RPMI8226 (cell line): ENCODE data around the gene CCDC73.

Source experiments
- DNase-seq: peaks from one replicate; pipeline ENCODE4 v3.0.0-alpha.2; 2015

The CCDC73 gene

GRCh38 chr11:32583459-32584271, 210.8 kb downstream of the CCDC73 start, which contains the start of gene EIF3M:
Gene EIF3M, plus strand, starts transcription at chr11:32583831. Its CDS starts 57 bp downstream, at chr11:32583888.
- DNase-seq: peak; percentile 94

DNA sequence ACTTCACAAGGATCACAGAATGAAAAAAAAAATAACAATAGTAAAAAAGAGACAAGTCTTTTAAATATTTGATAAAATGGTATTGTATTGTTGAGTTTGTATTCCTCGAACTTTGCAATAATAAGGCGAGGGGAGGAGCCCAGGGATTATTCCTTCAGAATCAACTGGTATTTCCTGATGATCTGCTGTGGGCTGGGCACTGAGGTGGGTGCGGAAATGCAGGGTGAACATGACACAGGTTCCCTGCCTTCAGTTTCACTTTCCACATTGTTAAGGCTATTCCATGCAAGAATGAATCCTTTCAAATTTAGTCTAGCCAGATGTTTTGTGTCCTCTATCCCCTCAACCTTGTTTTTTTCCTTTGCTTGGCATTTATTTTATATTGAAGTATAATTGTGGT, 212.9 kb downstream of the CCDC73 start:
- DNase-seq: no peak

DNA sequence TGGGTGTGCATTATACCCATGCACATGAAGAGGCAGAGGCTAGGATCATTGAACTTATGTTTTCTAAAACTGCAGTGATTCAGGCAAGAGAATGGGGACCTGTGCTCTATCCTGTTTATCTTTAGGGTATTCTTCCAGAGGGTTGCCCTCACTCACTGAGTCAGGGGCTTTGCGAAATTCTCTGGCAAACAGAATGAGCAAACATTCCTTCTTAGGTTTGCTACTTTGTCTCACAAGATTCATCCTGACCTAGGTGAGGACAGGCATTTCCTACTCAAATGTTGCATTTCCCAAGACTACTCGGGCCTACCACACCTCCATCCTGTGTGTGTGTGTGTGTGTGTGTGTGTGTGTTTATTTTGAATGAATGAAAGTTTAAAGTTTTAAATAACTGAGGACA, 213.5 kb downstream of the CCDC73 start:
- DNase-seq: no peak

GRCh38 chr11:32576456-32576855, 218.0 kb downstream of the CCDC73 start:
- no peak for DNase-seq

DNA sequence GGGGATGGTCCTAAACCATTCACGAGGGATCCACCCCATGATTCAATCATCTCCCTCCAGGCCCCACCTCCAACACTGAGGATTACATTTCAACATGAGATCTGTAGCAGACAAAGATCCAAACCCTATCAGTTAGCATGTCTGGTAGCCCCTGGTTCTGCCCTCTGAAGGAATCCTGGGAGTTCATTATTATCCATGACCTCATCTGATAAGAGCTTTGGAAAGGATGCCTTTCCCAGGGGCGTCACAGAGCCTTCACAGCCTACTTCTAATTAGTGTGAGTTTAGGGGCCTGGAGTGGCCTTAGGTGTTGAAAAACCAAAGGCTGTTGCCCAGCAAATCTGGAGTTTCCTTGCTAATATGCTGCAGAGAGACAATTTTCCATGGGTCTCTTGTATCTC, 219.4 kb downstream of the CCDC73 start:
- DNase-seq: no peak

DNA sequence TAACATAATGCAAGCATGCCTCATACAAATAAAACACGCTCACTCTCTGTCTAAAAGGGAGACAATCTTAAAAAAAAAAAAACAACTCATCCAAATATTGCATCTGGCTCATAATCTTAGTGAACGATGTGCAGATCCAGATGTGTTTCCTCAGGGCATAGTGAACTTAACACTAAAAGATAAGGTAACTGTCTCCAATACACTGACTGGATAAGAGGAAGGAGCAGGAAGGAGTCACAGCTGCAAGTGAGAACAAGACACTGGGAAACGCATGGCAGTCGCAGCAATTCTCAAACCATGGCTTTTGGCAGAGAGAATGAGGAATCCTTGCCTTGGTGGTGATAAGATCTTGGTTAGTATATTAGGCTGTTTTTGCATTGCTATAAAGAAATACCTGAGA, 220.0 kb downstream of the CCDC73 start:
- no peak for DNase-seq

- no peak for DNase-seq
Observed at GRCh38 chr11:32573228-32573627, 221.2 kb downstream of the CCDC73 start.

GRCh38 chr11:32571039-32571438, 223.4 kb downstream of the CCDC73 start:
- no peak for DNase-seq

DNA sequence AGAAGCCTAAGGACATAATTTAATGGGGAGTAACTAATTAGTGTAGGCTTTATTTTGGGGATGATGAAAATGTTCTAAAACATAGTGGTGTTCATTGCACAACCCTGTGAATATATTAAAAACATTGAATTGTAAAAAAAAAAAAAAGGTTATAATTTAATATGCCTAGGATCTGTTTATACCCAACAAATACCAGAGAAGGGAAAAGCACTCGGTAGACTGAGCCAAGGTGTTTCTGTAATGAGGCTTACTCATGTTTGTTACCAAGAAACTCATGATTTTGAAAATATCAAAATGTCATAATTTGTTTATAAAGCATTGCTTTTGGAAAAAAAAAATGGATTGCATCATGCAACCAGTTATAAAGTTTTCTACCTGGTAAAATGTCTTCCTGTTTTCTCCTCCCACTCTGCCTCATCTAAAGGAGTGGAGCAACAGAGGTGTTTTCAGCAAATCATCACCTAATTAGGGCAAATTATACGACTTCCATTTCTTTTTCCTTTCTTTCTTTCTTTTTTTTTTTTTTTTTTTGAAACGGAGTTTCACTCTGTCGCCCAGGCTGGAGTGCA, 225.1 kb downstream of the CCDC73 start:
- no peak for DNase-seq

GRCh38 chr11:32567154-32567553, 227.3 kb downstream of the CCDC73 start:
- no peak for DNase-seq

GRCh38 chr11:32566517-32566916, 227.9 kb downstream of the CCDC73 start:
- no peak for DNase-seq

- DNase-seq: no peak
Observed at GRCh38 chr11:32563600-32563959, 230.9 kb downstream of the CCDC73 start.

- DNase-seq: no peak
Observed at GRCh38 chr11:32562839-32563599, 231.4 kb downstream of the CCDC73 start.

GRCh38 chr11:32561835-32562234, 232.6 kb downstream of the CCDC73 start:
- no peak for DNase-seq

- DNase-seq: no peak
Observed at GRCh38 chr11:32555895-32556294, 238.6 kb downstream of the CCDC73 start.

GRCh38 chr11:32555091-32555490, 239.4 kb downstream of the CCDC73 start:
- DNase-seq: no peak
